ENCODE measurements around the gene CTNNBL1.
"Not testable (repeated sequence)": the region's sequence is repeated elsewhere in the genome, so short reads cannot be mapped to it uniquely, and the experiment has no call there.

Gene CTNNBL1

DNA sequence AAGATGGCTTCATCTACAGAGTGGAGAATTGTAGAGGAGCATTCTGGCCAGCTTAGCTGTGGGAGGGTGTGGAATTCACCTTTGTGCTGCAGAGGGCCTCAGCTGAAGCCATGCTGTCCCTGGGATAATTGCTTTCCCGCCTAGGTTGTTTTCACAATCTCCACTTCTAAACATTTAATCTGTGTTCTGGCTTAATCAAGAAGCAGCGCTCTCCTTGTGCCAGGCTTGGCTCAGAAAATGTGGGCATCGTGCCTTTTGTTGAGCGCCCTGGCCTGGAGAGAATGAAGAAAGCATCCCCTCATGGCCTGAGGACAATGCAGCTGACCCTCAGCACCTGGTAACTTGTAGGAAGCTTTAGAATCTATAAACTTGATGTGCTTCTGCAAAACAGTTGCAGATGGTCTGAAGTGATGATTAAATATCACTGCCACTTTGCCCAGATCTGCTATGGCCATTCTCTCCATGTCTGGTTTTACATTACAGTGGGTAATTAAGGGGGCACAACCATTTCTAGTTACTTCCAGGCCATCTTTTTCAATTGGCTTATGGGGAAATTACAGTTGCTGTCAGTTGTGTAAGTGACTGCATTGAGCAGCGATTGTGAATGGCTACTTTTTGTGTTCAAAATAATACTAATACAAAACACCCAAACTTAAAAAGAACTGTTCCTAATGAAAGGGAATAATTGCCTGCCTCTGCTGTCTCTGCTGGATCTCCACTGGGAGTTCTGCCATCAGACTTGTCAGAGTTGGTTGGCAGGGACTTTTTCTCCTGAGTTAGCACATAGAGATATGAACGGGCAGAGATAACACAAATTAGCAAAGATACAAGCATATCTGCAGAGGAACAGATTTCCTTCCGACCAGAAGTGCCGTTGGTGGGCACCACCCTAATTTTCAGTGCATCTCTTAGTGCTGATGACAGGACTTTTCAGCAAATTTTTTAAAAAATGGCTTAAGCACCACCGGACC lies 18.4 kb downstream of the CTNNBL1 start:
- no peak for DNase-seq

DNA sequence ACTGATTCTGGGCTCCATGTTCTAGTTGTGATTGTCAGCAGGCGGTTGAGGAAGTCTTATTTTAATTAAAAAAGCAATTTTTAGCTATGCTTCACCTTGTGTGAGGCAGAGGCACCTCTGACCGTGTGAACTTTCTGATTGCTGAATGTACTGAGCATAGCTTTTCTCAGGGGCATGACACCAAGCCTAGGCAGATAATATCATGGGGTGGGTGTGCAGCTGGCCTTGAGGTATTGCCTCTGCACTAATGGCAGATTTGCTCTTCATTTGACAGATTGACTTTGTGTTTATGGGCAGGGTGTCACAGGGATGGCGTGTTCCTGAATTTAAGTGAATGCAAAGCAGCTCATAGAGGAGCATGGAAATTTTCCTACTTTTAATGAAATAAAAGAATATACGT lies 19.6 kb downstream of the CTNNBL1 start:
- no peak for DNase-seq

GRCh38 chr20:37714978-37715672 lies 21.3 kb downstream of the CTNNBL1 start:
- DNase-seq: no peak

GRCh38 chr20:37721751-37722150 lies 27.9 kb downstream of the CTNNBL1 start:
- DNase-seq: no peak

DNA sequence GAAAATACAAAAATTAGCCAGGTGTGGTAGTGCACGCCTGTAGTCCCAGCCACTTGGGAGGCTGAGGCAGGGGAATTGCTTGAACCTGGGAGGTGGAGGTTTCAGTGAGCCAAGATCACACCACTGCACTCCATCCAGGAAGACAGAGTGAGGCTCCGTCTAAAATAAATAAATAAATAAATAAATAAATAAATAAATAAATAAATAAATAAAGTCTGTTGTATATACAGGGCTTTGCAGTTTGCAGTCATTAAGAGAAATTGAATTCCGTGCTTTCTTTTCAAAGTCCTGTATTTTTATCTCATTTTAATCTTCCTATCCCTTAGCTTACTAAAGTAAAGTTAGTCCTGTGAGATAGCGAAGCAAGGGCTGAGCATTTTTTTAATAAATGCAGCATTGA lies 28.5 kb downstream of the CTNNBL1 start:
- not testable (repeated sequence) for DNase-seq

DNA sequence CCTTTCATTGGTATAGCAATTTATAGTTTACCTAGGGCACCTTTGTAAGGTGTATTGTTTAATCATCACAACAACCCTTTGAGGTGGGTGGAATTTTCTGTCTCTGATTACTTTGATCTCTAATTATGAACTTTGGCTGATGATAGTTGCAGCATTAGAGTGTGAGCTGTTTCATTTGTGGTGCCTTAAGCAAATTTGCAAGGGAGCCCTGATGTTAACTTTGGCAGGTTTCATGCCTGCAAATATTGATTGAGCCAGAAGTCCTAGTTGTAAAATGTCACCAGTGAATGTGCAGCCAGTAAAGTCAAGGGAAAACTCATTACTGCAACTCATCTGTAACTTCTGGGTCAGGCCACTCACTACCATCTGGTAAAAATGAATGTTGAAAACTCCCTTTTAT lies 29.8 kb downstream of the CTNNBL1 start:
- no peak for DNase-seq

DNA sequence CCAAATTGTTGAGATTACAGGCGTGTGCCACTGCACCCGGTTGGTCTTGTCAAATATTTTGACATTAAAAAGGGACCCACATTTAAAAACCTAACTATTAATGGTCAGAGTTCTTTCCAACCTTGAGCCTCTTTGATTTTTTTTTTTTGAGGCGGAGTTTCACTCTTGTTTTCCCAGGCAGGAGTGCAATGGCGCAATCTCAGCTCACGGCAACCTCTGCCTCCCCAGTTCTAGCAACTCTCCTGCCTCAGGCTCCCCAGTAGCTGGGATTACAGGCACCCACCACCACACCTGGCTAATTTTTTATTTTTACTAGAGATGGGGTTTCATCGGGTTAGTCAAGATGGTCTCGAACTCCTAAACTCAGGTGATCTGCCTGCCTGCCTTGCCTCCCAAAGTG lies 31.3 kb downstream of the CTNNBL1 start:
- DNase-seq: no peak

DNA sequence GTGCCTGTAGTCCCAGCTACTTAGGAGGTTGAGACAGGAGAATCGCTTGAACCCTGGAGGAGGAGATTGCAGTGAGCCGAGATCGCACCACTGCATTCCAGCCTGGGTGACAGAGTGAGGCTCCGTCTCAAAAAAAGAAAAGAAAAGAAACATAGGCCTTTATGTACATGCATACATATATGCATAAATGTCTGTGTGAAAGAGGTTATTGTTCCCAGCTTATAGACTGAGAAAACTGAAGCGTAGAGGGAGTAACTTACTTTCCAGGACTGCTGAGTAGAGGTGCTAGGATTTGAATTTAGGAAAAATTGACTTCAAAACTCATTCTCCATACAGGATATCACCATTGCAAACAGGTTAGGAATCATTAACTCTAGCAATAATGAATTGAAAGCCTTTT lies 32.0 kb downstream of the CTNNBL1 start:
- DNase-seq: no peak

DNA sequence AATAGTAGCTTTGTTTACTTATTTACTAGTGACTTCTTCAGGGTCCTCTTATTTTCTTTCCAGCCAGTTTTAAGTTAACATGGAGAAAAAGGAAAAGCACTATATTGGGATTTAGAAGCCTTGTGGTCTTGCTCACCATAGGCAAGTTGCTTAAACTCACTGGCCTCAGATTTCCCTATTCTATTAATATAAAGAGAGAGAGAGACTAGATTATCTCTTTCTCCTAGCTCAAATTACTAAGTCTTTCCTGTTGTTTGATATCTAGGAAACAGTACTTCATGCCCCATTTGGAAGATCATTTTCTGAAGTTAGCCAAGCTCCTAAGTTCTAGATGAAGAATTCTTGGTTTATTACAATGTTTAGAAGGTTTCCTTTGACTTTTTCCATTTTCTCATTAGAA lies 32.5 kb downstream of the CTNNBL1 start:
- no peak for DNase-seq

GRCh38 chr20:37726971-37727956 lies 33.4 kb downstream of the CTNNBL1 start:
- DNase-seq: no peak

DNA sequence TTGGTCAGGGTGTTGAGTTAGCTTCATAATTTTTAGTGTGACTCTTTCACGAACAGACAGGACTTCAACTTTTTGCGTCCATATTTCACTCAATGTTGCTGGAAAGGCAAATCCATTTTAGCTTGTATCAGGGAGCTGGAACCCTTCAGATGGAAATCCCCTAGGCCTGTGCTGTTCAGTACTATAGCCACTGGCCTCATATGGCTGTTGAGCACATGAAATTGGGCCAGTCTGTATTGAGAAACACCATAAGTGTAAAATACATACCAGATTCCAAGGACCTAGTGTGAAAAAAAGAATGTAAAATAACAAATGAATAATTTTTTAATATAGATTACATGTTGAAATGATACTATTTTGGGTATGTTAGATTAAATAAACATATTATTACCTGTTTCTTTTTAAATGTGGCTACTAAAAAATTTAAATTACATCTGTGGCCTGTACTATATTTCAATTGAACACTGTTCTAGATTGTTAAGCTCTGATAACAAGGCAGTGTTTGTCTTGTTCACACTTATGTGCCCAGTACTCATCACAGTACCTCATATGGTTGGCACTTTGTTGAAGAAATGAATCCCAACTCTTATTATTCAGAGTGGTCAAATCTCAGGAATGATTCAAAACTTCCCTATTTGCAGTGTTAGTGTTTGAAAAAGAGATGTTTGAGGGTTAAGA lies 34.3 kb downstream of the CTNNBL1 start:
- DNase-seq: no peak

- DNase-seq: no peak
These were observed 34.8 kb downstream of the CTNNBL1 start for GRCh38 chr20:37728635-37728983.

DNA sequence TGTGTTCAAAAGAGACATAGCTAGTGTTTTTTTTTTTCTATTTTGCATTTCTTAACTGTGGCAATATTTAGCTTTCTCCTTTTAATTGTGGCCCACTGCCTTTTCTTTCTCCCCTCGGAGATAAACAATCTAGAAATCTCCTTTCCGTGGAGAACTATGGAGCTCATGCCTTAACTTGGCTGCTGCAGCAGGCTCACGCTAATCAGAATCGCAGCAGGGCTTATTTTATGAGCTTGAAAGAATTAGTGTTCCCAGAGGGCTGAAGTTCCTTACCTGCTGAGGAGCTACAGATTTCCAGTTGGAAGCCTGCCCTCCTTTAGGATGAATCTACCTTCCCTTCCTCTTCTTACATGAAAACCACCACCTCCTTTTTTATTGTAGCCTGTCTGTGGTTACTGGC lies 35.6 kb downstream of the CTNNBL1 start:
- DNase-seq: no peak

- DNase-seq: no peak
These were observed 36.1 kb downstream of the CTNNBL1 start for GRCh38 chr20:37729909-37730308.

- DNase-seq: no peak
These were observed 39.6 kb downstream of the CTNNBL1 start for GRCh38 chr20:37733416-37733815.

DNA sequence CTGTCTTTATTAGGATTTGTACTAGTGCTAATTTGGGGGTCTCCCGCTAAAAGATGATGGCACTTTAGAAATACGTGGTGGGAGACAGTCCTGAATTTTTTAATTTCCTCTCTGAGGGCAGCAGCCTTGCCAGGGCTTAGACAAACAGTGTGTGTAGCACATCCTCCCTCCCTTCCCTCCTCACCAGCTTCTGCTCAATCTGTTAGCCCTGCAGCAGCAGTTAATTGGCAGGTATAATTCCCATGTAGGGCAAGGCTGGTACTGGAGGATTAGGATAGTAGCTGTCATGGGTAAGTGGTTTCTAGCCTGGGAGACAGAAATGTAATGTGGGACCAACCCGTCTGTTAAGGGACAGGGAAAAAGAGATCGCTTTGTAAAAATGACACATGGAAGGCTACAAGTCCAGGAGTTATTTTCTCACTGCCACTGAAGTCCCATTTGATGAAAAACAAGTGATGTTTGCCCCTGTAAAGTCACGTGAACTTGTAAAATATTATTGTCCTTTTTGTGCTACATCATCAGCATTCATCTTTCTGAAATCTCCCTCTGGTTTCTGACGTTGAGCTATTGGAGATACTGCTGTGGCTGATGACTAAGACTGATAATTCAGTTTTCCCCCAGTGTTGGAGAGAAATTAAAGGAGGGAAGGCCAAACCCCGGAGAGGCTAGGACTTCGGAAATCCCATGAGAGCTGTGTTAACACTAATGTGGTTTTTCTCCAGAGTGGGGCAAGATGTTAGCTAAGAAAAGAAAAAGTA lies 40.6 kb downstream of the CTNNBL1 start:
- DNase-seq: no peak

GRCh38 chr20:37735541-37735940 lies 41.7 kb downstream of the CTNNBL1 start:
- DNase-seq: no peak

DNA sequence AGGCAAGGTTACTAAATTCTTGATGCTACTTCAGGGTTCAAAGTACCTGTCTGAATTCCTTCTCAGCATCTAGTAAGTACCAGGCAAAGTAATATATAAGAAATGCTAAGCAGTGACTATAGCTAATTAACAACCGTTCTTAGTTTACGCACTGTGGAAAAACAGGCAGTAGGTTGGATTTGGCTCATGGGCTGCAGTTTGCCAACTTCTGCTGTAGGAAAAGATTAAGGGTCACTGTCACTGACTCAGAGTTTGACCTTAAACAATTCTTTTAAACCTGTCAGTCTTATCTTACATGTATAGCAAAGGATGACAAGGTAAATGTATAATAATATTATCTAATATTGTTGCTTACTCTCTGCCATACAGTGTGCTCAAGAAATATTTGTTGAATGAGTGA lies 42.3 kb downstream of the CTNNBL1 start:
- DNase-seq: no peak

GRCh38 chr20:37737826-37738420 lies 44.1 kb downstream of the CTNNBL1 start:
- DNase-seq: no peak

DNA sequence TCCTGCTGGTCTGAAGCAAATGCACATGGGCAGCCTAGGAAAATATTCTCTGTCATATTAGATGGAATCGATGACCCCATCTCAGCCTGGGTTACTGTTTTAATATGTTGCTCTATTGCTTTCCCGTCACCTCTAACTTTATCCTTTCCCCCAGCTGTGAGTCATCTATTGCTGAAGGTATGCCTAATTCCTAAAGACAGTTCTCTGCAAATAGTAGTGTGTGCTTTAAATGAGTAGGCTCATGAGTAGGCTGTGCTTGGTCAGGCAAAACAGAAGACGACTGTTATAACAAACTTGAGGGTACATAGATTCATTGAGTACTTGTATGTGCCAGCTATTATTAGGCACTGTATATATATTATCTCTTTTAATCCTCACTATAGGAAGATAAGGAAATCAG lies 47.2 kb downstream of the CTNNBL1 start:
- no peak for DNase-seq

DNA sequence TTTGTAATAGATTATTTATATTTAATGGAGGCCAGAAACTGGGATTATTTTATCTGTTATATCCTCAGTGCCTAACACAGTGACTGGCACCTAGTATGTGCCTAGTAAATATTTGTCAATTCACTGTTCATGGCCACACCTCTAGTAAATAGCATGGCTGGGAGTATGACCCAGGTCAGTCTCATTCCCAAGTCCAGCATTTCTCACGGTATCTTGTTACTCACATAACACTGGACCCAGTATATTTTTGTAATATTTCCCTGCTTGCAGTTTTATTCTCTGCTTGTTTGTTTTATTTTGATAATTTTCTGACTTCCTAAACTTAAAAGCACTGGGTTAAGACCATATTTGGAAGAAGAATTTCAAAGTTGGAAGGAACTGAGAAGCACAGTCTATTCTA lies 47.7 kb downstream of the CTNNBL1 start:
- DNase-seq: no peak
